ENCODE data around the gene LAMTOR3. TPM values are rescaled to one million over a fixed set of nuclear protein-coding genes. Genes with fewer than 3 reads are reported as not detected.

The LAMTOR3 gene, protein sequence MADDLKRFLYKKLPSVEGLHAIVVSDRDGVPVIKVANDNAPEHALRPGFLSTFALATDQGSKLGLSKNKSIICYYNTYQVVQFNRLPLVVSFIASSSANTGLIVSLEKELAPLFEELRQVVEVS
- 25.3 to 29.6 TPM (median 28.2 TPM) in 5 replicates for total RNA-seq (2022; extraction: Qiagen RNA extraction)

DNA sequence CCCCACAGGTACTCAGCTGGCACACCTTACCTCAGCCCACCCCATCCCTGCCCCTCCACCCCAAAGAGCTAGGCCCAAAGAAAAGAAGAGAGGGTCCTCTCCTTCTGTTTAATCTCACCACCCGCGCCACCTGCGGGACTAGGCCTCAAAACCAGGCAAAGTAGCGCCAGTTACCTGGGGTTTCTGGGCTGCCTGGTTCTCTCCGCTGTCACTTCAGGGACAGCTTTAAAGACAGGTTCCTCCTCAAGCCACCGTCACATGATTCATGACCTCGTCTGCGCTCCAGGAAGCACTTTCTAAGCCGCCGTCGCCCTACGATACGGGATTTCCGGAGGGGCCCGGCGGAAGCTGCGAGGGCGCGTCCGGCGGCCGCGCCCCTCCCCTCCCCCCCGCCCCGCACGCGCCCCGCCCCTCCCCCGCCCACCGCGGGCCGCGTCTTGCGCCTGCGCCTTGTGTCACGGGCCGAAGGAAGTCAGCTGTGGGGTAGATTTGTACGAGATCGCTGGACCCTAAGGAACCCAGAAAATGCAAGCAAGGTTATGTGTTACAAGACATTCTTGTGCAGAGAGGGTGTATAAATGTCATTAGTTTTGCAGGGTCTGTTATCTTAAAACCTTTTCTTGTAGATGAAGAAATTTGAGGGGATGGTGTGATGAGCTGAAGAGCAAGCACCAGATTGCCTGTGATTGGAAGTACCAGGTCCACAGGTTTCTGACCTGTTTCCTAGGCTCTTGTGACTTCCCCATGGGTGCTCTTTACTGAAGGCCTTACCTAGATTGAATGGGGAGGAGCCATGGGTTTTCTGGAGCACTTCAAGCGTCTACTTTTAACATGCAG lies at the start of gene LAMTOR3:
Gene LAMTOR3 (minus strand): TSS at position 267 of the 837 bp plus-strand sequence. CDS start 464 bp downstream, outside the sequence.

Other genes with a start within 250 kb of the LAMTOR3 start
- not detected in 5 replicates for gene C4orf54, start 236.6 kb downstream of the LAMTOR3 start, total RNA-seq (2022; extraction: Qiagen RNA extraction)
- not detected in 5 replicates for gene DAPP1, start 77.6 kb downstream of the LAMTOR3 start, total RNA-seq (2022; extraction: Qiagen RNA extraction)
- 11.0 to 20.5 TPM (median 17.0 TPM) in 5 replicates for gene DNAJB14, start 52.2 kb upstream of the LAMTOR3 start, total RNA-seq (2022; extraction: Qiagen RNA extraction)
- gene H2AZ1, start 55.8 kb upstream of the LAMTOR3 start, total RNA-seq (2022; extraction: Qiagen RNA extraction), result 613 to 706 TPM (median 647 TPM) in 5 replicates

All from A549 treated with Mapracorat at 1 μM for 4 hours (cell line).